ENCODE results near the gene BICDL2.
"Not testable (repeated sequence)": the region's sequence is repeated elsewhere in the genome, so short reads cannot be mapped to it uniquely, and the experiment has no call there.

BICDL2 gene

DNA sequence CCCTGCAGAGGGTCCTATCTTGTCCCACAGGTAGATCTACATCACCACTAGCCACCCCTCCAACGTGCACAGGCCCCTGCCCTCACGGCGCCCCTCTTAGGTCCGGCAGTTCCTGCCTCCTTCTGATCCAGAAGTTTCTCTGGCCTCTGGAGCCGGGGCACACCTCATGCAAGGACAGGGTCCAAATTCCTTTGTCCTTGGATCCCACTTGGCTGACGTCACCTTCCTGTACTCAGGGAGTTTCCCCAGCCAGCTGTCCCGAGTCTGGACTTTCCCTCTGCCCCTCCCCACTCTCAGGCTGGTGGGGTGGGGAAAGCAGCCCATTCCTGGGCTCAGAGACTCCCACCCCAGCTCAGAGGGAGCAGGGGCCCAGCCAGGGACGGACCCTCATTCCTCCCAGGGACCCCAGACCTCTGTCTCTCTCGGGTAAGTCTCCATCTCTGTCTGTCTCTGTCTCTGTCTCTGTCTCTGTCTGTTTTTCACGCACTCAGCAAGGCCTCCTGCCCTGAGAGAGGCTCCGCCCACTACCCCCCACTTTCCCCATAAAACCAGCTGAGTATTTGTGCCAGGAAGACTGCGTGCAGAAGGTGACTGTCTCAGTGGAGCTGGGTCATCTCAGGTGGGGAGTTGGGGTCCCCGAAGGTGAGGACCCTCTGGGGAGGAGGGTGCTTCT is 28.5 kb upstream of the BICDL2 start, which contains the start of gene IL32:
TSS of gene IL32 (plus strand) at position 572 of the 673 bp plus-strand sequence. CDS start 172 bp downstream, outside the sequence.
- peak; percentile 68 for DNase-seq

- DNase-seq = peak; percentile 13
Measured at GRCh38 chr16:3063625-3064386, 27.1 kb upstream of the BICDL2 start.

DNA sequence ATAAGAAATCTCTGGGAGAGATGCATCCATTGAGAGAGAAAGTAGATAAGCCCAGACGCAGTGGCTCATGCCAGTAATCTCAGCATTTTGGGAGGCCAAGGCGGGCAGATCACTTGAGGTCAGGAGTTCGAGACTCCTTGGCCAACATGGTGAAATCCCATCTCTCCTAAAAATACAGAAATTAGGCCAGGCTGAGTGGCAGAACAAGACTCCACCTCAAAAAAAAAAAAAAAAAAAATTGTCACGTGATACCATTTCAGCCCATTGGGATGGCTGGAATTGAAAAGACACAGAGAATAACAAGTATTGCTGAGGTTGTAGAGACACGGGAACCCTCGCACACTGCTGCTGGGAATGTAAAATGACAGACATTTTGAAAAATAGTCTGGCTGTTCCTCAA is 25.8 kb upstream of the BICDL2 start:
- DNase-seq = no peak

GRCh38 chr16:3060339-3061127 is 23.8 kb upstream of the BICDL2 start:
- no peak for DNase-seq

DNA sequence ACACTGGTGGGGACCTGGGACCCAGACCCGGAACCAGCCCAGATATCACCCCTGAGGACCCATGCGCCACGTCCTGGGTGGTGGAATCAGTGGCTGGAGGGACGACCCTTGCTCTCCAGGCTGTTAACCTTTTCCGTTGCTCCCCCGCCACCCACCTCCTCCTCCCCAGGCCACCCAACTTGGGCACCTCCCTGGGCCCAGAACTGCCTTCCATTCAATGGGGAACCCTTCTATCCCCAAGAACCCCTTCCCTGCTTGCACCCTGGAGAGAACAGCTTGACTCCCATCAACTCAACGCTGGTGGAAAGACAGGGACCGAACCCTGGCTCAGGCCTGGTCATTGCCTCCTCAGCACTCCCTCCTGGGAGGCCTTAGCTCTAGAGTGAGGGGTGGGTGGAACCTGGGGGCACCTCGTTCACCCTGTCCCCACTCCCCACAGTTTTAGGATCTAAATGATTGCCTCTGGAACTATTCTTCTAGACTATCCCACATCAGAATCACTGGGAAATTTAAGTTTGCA is 23.0 kb upstream of the BICDL2 start:
- DNase-seq = no peak

GRCh38 chr16:3059041-3059722 is 22.4 kb upstream of the BICDL2 start:
- peak; percentile 90 for DNase-seq

DNA sequence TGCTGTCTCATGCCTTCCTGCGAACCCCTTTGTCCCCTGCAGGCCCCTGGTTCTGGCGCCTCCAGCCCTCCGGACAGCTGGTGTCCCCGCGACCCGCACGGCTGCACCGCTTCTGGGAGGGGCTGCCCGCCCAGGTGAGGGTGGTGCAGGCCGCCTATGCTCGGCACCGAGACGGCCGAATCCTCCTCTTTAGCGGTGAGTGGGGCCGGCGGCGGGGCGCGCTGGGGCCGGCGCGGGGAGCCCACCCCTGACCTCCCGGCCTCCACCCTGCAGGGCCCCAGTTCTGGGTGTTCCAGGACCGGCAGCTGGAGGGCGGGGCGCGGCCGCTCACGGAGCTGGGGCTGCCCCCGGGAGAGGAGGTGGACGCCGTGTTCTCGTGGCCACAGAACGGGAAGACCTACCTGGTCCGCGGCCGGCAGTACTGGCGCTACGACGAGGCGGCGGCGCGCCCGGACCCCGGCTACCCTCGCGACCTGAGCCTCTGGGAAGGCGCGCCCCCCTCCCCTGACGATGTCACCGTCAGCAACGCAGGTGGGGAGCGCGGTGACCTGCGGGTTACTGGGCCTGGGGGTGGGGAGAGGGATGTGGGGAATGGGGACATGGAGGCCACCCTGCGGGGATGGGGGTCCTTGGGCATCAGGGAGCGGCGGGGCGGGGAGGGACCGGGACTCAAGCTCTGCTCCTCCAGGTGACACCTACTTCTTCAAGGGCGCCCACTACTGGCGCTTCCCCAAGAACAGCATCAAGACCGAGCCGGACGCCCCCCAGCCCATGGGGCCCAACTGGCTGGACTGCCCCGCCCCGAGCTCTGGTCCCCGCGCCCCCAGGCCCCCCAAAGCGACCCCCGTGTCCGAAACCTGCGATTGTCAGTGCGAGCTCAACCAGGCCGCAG is 21.6 kb upstream of the BICDL2 start:
- peak; percentile 31 for DNase-seq

GRCh38 chr16:3057181-3058138 is 20.7 kb upstream of the BICDL2 start:
- no peak for DNase-seq

DNA sequence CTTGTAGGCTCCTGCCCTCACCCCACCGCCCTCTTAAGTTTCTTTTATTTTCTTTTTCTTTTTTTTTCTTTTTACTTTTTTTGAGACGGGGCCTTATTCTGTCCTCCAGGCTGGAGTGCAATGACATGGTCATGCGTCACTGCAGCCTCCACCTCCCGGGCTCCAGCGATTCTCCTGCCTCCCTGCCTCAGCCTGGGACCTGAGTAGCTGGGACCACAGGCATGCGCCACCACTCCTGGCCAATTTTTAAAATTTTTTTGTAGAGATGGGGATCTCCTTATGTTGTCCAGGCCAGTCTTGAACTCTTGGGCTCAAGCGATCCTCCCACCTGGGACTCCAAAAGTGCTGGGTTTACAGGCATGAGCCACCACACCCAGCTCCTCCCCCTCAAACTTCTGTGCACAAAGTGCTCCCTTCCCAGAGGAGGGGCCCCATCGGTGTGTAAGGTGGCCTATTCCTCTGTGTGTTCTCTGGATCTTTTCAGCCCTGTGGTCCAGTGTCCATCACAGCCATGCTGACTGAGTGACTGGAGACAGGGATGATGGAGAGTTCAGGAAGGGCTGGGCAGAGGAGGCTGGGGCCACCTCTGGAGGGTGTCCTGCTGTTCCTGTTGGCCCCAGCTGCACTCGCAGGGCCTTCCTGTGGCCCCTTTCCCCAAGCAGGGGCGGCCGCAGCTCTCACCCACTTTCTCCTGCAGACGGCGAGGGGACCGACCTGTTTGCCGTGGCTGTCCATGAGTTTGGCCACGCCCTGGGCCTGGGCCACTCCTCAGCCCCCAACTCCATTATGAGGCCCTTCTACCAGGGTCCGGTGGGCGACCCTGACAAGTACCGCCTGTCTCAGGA is 19.8 kb upstream of the BICDL2 start:
- no peak for DNase-seq

DNA sequence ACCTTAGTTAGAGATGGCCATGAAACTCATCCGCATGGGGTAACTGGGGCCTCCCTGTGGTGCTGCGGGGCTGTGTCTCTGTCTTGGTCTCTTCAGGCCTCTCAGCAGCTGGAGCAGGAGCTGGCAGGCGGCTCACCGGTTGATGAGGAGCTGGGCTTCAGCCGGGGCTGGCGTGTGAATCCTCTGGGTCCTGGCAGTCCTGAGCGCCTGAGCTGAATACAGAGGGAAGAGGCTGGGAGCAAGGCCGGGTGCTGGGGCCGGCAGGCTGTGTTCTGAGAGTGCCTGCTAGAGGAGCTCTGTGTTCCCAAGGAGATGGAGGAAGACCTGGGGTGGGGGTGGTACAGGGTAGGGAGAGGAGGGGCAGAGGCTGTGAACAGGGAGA is 19.0 kb upstream of the BICDL2 start:
- not testable (repeated sequence) for DNase-seq

DNA sequence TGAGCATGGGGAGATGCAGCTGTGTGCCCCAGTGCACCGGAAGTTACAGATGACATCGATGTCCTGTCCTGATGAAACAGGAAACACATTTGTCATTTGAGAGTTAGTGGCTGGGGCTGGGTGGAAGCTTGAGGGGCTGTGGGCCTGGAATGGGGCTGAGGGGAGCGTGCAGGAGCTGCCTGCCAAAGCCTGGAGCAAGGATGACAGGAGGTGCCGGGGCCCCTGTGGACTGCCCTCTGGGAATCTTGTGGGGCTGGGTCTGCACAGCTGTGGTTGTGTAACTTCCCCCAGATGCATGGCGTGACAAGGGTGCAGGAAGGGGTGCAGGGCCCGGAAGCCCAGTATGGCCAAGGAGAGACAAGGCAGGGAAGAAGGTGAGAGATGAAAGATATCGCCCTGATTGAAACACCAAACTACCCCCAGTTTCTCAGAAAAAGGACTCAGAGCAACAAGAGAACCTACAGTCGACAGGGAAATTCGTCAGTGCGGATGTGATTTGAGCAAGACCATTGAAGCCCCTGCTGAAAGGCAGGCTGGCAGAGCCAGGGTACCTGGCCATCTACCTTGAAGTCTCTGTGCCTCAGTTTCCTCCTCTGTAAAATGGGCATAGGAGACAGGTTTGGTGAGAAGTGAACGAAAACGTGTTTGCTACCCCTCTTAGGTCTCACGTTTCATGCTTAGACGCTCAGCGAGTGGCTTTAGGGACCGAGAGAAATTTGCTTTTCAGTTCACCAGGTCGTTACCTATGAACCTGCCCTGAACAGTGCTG is 18.4 kb upstream of the BICDL2 start:
- no peak for DNase-seq

- not testable (repeated sequence) for DNase-seq
Measured at GRCh38 chr16:3053330-3053710, 16.6 kb upstream of the BICDL2 start.

DNA sequence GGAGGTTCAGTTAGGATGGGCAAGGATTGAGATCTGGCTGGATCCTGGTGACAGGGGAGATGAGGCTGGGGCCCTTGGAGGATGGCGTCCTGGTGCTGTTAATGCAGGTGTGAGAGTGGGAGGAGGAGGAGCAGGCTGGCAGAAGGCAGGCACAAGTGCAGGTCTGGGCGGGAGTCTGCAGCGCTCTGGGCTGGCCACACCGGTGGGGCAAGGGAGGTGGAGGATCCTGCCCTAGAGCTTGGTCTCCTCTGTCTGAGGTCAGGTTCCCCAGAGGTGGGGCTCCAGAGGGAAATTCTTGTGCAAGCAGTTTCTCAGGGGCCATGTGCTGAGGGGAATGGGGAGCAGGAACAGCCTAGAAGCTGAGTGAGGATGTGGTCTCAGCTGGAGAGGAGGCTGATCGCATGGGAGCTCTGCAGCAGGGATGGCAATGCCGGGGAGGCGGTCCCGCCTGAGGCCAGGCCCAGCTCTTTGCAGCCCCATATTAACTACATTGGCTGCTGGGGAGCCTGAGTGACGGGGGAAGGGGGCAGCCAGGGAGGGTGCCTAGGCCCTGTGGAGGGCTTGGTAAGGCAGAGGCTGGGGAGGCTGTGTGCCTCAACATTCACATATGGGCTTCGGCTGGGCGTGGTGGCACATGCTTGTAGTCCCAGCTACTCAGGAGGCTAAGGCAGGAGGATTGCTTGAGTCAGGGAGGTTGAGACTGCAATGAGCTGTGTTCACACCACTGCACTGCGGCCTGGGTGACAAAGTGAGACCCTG is 16.0 kb upstream of the BICDL2 start:
- not testable (repeated sequence) for DNase-seq

- no peak for DNase-seq
Measured at GRCh38 chr16:3051494-3051893, 14.8 kb upstream of the BICDL2 start.

GRCh38 chr16:3051009-3051408 is 14.3 kb upstream of the BICDL2 start:
- no peak for DNase-seq

DNA sequence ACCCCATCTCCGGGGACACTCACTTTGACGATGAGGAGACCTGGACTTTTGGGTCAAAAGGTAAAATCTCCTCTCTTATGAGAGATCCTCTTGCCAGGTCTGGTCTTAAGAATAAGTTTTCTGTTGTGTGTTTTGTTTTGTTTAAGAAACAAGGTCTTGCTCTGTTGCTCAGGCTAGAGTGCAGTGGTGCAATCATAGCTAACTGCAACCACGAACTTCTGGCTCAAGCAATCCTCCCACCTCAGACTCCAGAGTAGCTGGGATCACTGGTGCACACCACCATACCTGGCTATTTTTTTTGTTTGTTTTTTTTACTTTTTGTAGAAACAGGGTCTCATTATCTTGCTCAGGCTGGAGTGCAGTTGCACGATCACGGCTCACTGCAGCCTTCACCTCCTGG is 13.7 kb upstream of the BICDL2 start:
- no peak for DNase-seq

DNA sequence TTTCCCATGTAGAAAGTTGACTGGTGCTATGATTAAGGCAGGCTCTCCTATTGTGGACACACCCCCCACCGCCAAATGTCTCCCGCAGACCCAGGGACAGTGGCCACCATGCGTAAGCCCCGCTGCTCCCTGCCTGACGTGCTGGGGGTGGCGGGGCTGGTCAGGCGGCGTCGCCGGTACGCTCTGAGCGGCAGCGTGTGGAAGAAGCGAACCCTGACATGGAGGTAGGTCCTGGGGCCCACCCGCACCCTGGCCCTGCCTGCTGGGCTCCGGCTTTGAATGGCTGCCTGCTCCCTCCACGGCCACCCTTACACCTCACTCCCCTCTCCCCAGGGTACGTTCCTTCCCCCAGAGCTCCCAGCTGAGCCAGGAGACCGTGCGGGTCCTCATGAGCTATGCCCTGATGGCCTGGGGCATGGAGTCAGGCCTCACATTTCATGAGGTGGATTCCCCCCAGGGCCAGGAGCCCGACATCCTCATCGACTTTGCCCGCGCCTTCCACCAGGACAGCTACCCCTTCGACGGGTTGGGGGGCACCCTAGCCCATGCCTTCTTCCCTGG is 13.3 kb upstream of the BICDL2 start:
- DNase-seq = no peak

Measured in fibroblast of skin of scalp (primary cell).